ENCODE data around the gene ARMH4.

- no peak for TF ChIP-seq CTCF (IDR thresholded peaks at IDR 0.05; ENCODE audit: low read depth, low read length, poor library complexity, severe bottlenecking)
- no peak for TF ChIP-seq EZH2phosphoT487 (IDR thresholded peaks at IDR 0.05; ENCODE audit: borderline replicate concordance, low read length)
Observed at GRCh38 chr14:58121530-58122186, 30.4 kb downstream of the ARMH4 start.

Measured in DOHH2 (cell line).